HG02938 (cell line): ENCODE measurements around the gene ATP13A3.
A peak's percentile ranks its signal among the peaks of the same experiment; 100 is the strongest.

Experiments
- ATAC-seq: cut with Tn5 transposase; IDR thresholded peaks from one replicate; pipeline ENCODE4 v1.9.1; 2021; ENCODE audit warnings: mild to moderate bottlenecking, moderate library complexity; ENCODE audit not compliant: unreplicated experiment

Gene ATP13A3

GRCh38 chr3:194476784-194477183 lies 10.0 kb downstream of the ATP13A3 start:
- ATAC-seq = no peak

GRCh38 chr3:194475978-194476377 lies 10.8 kb downstream of the ATP13A3 start:
- ATAC-seq = no peak

- ATAC-seq = no peak
These were observed 11.5 kb downstream of the ATP13A3 start for GRCh38 chr3:194475138-194475932.

- ATAC-seq = no peak
These were observed 12.1 kb downstream of the ATP13A3 start for GRCh38 chr3:194474675-194475074.

- peak; percentile 76 for ATAC-seq
These were observed 14.4 kb downstream of the ATP13A3 start for GRCh38 chr3:194472290-194472920.

GRCh38 chr3:194471863-194472262 lies 14.9 kb downstream of the ATP13A3 start:
- no peak for ATAC-seq

- no peak for ATAC-seq
These were observed 16.2 kb downstream of the ATP13A3 start for GRCh38 chr3:194470615-194471014.

- ATAC-seq = no peak
These were observed 16.8 kb downstream of the ATP13A3 start for GRCh38 chr3:194469977-194470376.

- no peak for ATAC-seq
These were observed 18.7 kb downstream of the ATP13A3 start for GRCh38 chr3:194468086-194468485.

- ATAC-seq = no peak
These were observed 19.9 kb downstream of the ATP13A3 start for GRCh38 chr3:194466761-194467356.

GRCh38 chr3:194465920-194466570 lies 20.8 kb downstream of the ATP13A3 start:
- ATAC-seq = no peak

GRCh38 chr3:194465246-194465645 lies 21.6 kb downstream of the ATP13A3 start:
- ATAC-seq = no peak

GRCh38 chr3:194464692-194465091 lies 22.1 kb downstream of the ATP13A3 start:
- ATAC-seq = no peak

- no peak for ATAC-seq
These were observed 23.9 kb downstream of the ATP13A3 start for GRCh38 chr3:194462936-194463335.

GRCh38 chr3:194460566-194460965 lies 26.2 kb downstream of the ATP13A3 start:
- no peak for ATAC-seq

GRCh38 chr3:194458131-194458530 lies 28.7 kb downstream of the ATP13A3 start:
- no peak for ATAC-seq

- no peak for ATAC-seq
These were observed 31.3 kb downstream of the ATP13A3 start for GRCh38 chr3:194455481-194455880.

- ATAC-seq = no peak
These were observed 36.5 kb downstream of the ATP13A3 start for GRCh38 chr3:194450341-194450740.

- no peak for ATAC-seq
These were observed 36.9 kb downstream of the ATP13A3 start for GRCh38 chr3:194449913-194450312.

- no peak for ATAC-seq
These were observed 39.1 kb downstream of the ATP13A3 start for GRCh38 chr3:194447657-194448056.

- no peak for ATAC-seq
These were observed 39.6 kb downstream of the ATP13A3 start for GRCh38 chr3:194447161-194447560.

GRCh38 chr3:194446754-194447153 lies 40.0 kb downstream of the ATP13A3 start:
- ATAC-seq = no peak
